Mucosa of gallbladder (tissue), 1 donor: Measurements from ENCODE around the gene OR13C5. TPM values are rescaled to one million over a fixed set of nuclear protein-coding genes. Genes with fewer than 3 reads are reported as not detected.

Experiments used
- DNase-seq: peaks from one replicate; pipeline ENCODE4 v3.0.0-alpha.2; 2020; ENCODE audit warnings: low spot score
- total RNA-seq: library from RNA; stranded (reverse); gene quantifications from one replicate; pipeline ENCODE4 v1.2.1, GENCODE V29; 2021
- donor health status: DM: no; HTN: no; CAD: no.

Gene OR13C5
- total RNA-seq, 1 donor from 2014 or later = not detected

DNA sequence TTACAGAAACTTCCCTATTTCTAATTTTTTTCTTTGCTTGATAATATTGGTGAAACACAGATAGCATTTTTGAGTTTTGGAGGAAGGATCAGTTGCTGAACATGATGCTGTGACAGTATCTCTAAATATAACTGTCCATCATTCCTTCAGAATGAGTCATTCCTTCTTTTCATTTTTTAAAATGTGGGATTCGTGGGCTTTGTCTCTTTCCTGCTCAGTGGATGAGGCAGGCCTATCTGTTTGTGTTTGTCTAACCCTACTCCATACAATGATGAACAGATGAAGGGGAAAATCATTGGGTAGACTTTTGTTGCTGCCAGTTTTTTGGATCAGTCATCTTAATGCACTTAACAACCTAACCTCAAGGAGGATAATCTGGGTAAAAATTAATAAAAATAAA lies 46.0 kb downstream of the OR13C5 start:
- no peak for DNase-seq

Other genes with a start within 250 kb of the OR13C5 start
- gene OR13F1, start 95.2 kb downstream of the OR13C5 start, total RNA-seq = not detected
- not detected for gene OR13C4, start 72.2 kb downstream of the OR13C5 start, total RNA-seq
- not detected for gene OR13C3, start 62.6 kb downstream of the OR13C5 start, total RNA-seq
- not detected for gene OR13C8, start 30.2 kb downstream of the OR13C5 start, total RNA-seq
- gene OR13C2, start 6.2 kb upstream of the OR13C5 start, total RNA-seq = not detected
- gene OR13C9, start 18.8 kb upstream of the OR13C5 start, total RNA-seq = not detected
- gene OR13D1, start 95.1 kb upstream of the OR13C5 start, total RNA-seq = not detected
- 19.5 TPM for gene NIPSNAP3A, start 148.3 kb upstream of the OR13C5 start, total RNA-seq
- 2.8 TPM for gene NIPSNAP3B, start 164.7 kb upstream of the OR13C5 start, total RNA-seq